Chondrocyte (in vitro differentiated cells): ENCODE data around the gene PRXL2B. TPM values are rescaled to one million over a fixed set of nuclear protein-coding genes. Genes with fewer than 3 reads are reported as not detected.

ENCODE experiments used
- DNase-seq: peaks from one replicate; pipeline ENCODE4 v3.0.0; 2021; ENCODE audit warnings: mixed read lengths, low spot score
- H3K27ac Mint-ChIP-seq: one replicate; pipeline ENCODE4 v1.8.0; 2021; ENCODE audit warnings: mild to moderate bottlenecking, moderate library complexity, mixed read lengths; ENCODE audit not compliant: unreplicated experiment
- H3K27me3 Mint-ChIP-seq: 2 replicates; pipeline ENCODE4 v1.8.0; 2021; ENCODE audit warnings: low read depth, mixed read lengths
- H3K36me3 Mint-ChIP-seq: 2 replicates; pipeline ENCODE4 v1.8.0; 2021; ENCODE audit warnings: low read depth, mixed read lengths
- H3K4me1 Mint-ChIP-seq: 2 replicates; pipeline ENCODE4 v1.8.0; 2021; ENCODE audit warnings: low read depth, mild to moderate bottlenecking, mixed read lengths
- H3K4me3 Mint-ChIP-seq: one replicate; pipeline ENCODE4 v1.8.0; 2021; ENCODE audit warnings: mild to moderate bottlenecking, moderate library complexity, mixed read lengths; ENCODE audit not compliant: unreplicated experiment
- H3K9me3 Mint-ChIP-seq: 2 replicates; pipeline ENCODE4 v1.8.0; 2021; ENCODE audit warnings: low read depth, mixed read lengths
- CTCF ChIP-seq: fragments of 200-600 bp; sonication (generic); IDR thresholded peaks from 2 replicates; pipeline ENCODE4 v1.5.0; 2021; ENCODE audit warnings: antibody characterized with exemption, mild to moderate bottlenecking, moderate library complexity
- total RNA-seq: library from RNA; stranded (reverse); gene quantifications from 3 replicates; pipeline ENCODE4 v1.2.1, GENCODE V29; 2021

Gene PRXL2B
- total RNA-seq, 1 donor from 2014 or later = 25.6 TPM

GRCh38 chr1:2561446-2561845 lies 25.1 kb upstream of the PRXL2B start:
- no peak for TF ChIP-seq CTCF
- H3K4me1 Mint-ChIP-seq = peaks cover 6% of the 10 kb centered on the region
- H3K27ac Mint-ChIP-seq = no peak overlapping the region
- H3K36me3 Mint-ChIP-seq = no peaks in the 10 kb centered on the region
- DNase-seq = no peak
- H3K4me3 Mint-ChIP-seq = no peak overlapping the region
- H3K27me3 Mint-ChIP-seq = no peaks in the 10 kb centered on the region
- no peaks in the 10 kb centered on the region for H3K9me3 Mint-ChIP-seq

GRCh38 chr1:2561898-2562895 lies 24.4 kb upstream of the PRXL2B start:
- DNase-seq = no peak
- H3K4me1 Mint-ChIP-seq = peaks cover 3% of the 10 kb centered on the region
- no peak overlapping the region for H3K4me3 Mint-ChIP-seq
- H3K9me3 Mint-ChIP-seq = no peaks in the 10 kb centered on the region
- no peaks in the 10 kb centered on the region for H3K27me3 Mint-ChIP-seq
- H3K36me3 Mint-ChIP-seq = no peaks in the 10 kb centered on the region
- H3K27ac Mint-ChIP-seq = no peak overlapping the region
- peak; percentile 63 for TF ChIP-seq CTCF

GRCh38 chr1:2563205-2563604 lies 23.4 kb upstream of the PRXL2B start:
- no peaks in the 10 kb centered on the region for H3K36me3 Mint-ChIP-seq
- no peaks in the 10 kb centered on the region for H3K9me3 Mint-ChIP-seq
- DNase-seq = no peak
- TF ChIP-seq CTCF = no peak
- H3K4me1 Mint-ChIP-seq = peaks cover 3% of the 10 kb centered on the region
- no peak overlapping the region for H3K4me3 Mint-ChIP-seq
- H3K27me3 Mint-ChIP-seq = no peaks in the 10 kb centered on the region
- H3K27ac Mint-ChIP-seq = no peak overlapping the region

GRCh38 chr1:2564006-2564814 lies 22.4 kb upstream of the PRXL2B start:
- no peak for DNase-seq
- Mint-ChIP-seq H3K9me3 (no peaks in the 10 kb centered on the region), H3K4me1 (peaks cover 3% of the 10 kb centered on the region), H3K27me3 (no peaks in the 10 kb centered on the region), H3K4me3 (no peak overlapping the region), H3K27ac (no peak overlapping the region), H3K36me3 (no peaks in the 10 kb centered on the region)
- no peak for TF ChIP-seq CTCF

GRCh38 chr1:2564815-2565374 lies 21.7 kb upstream of the PRXL2B start:
- H3K27me3 Mint-ChIP-seq = no peaks in the 10 kb centered on the region

More at GRCh38 chr1:2564815-2565374, 21.7 kb upstream of the PRXL2B start:
- H3K27ac Mint-ChIP-seq = no peak overlapping the region
- no peak for TF ChIP-seq CTCF
- no peaks in the 10 kb centered on the region for H3K36me3 Mint-ChIP-seq
- H3K4me3 Mint-ChIP-seq = no peak overlapping the region
- H3K4me1 Mint-ChIP-seq = peaks cover 3% of the 10 kb centered on the region
- no peaks in the 10 kb centered on the region for H3K9me3 Mint-ChIP-seq
- DNase-seq = no peak
